ENCODE data around the gene PERP.

PERP gene

DNA sequence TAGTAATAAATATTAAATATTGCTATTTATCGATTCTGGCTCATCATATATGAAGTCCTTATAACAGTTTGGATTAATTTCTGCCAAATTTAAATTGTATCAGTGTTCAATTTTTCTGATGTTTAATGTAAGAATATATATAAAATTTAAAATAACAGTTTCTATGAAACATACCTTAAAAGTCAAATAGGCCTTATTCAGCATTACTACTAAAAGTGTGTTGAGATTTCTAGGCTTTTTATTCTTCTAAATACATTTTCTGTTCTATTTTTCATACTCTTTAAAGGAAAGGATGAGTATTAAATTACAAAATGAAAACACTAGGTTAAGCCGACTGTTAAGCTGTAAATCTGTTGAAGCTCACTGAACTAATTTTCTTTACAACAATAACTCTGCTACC, 13.6 kb downstream of the PERP start:
- H3K27ac ChIP-seq: no peak overlapping the region
- TF ChIP-seq ZFX (IDR thresholded peaks at IDR 0.05): no peak
- TF ChIP-seq, protein P1, sequence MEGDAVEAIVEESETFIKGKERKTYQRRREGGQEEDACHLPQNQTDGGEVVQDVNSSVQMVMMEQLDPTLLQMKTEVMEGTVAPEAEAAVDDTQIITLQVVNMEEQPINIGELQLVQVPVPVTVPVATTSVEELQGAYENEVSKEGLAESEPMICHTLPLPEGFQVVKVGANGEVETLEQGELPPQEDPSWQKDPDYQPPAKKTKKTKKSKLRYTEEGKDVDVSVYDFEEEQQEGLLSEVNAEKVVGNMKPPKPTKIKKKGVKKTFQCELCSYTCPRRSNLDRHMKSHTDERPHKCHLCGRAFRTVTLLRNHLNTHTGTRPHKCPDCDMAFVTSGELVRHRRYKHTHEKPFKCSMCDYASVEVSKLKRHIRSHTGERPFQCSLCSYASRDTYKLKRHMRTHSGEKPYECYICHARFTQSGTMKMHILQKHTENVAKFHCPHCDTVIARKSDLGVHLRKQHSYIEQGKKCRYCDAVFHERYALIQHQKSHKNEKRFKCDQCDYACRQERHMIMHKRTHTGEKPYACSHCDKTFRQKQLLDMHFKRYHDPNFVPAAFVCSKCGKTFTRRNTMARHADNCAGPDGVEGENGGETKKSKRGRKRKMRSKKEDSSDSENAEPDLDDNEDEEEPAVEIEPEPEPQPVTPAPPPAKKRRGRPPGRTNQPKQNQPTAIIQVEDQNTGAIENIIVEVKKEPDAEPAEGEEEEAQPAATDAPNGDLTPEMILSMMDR (conservative IDR thresholded peaks at IDR 0.05): no peak

DNA sequence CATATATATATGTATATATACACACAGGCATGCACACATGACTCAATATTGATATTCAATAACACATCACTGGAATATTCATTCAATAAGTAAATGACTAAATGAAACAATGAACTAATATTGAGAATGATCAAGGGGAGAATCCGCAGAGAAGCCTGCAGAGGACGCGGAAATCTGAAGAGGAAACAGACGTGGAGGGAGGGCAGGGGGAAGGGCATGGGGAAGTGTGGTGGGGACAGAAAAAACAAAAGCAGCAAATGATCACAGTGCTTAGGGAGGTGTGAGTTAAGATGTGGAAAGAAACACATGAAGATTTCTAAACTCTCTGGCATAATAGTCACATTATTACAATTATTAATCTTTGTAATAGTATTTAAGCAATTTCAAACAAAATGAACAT, 14.5 kb downstream of the PERP start:
- TF ChIP-seq, protein P1 (conservative IDR thresholded peaks at IDR 0.05): no peak
- TF ChIP-seq ZFX (IDR thresholded peaks at IDR 0.05): no peak
- no peak overlapping the region for H3K27ac ChIP-seq

DNA sequence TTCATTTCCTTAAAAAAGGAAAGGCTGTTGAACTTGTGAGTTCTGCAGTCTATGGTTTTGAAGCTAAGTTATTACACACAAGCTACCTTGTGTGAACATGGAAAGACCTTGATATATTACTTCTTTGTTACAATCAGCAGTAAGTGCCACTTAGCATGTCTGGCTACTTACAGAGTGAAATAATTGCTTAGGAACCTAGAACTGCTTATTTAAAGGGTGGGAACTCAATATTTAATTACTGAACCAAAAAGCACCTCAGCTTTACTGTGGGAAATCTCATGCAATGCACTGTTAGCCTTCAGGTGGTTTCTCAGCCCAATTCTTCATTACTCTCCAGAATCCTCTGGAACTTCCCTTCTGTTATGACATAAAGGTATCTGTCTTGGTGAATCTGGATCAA, 17.9 kb downstream of the PERP start:
- H3K27ac ChIP-seq: no peak overlapping the region
- no peak for TF ChIP-seq ZFX (IDR thresholded peaks at IDR 0.05)
- TF ChIP-seq, protein P1 (conservative IDR thresholded peaks at IDR 0.05): no peak

DNA sequence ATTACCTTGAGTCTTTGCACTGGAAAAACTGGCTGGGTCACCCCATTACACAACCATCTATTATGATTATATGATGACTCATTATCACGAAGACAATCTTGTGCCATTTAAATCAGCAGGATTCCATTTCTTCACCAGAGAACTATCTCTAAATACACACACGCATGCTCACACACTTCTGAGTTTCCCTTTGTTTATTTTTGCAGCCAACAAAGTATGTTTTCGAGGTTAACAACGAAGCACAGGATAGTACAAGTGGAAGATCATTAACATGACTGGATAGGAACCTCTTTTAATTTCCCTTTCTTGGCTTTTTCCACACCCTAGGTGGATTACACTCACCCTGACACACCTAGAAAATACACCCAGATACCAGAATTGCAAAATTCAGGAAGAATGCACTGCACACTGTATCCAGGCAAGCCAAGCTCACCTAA, 18.9 kb downstream of the PERP start:
- peak overlapping the region; percentile 38; the same call in 1 of the 2 replicates for H3K27ac ChIP-seq
- TF ChIP-seq, protein P1 (conservative IDR thresholded peaks at IDR 0.05): no peak
- no peak for TF ChIP-seq ZFX (IDR thresholded peaks at IDR 0.05)

DNA sequence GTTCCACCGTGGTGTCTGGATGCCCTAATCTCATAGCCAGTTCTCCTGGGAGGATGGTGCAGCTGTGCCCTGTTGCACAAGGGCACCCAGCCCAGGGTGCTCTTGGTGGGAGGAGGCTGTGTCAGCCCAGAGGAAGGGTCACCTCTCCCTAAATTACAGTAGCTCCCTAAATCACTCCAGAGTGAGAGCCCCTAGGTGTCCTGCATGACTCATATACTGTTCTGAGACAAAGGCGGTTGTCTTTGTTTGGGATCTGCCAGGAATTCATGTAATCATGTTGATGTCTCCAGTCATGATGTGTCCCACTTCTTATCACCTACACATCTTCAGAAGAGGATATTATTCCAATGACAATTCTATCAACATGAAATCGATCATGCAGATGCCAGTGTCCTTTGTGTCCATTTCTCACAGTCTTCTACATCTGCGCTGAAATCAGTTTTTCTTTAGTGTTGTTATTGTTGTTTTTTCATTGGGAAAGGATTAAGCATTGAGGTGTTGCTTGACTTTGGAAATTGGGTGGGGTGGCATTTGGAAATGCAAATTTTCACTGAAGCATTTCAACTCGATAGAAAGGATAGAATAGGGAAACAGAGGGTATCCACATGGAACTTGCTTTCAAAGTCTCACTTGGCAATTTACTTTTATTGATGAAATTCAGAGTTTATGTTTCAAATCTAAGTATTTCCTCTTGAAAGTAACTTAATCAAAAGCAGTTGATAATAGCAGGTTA, 19.5 kb downstream of the PERP start:
- H3K27ac ChIP-seq: peak overlapping the region; percentile 26
- TF ChIP-seq, protein P1 (conservative IDR thresholded peaks at IDR 0.05): no peak
- no peak for TF ChIP-seq ZFX (IDR thresholded peaks at IDR 0.05)

DNA sequence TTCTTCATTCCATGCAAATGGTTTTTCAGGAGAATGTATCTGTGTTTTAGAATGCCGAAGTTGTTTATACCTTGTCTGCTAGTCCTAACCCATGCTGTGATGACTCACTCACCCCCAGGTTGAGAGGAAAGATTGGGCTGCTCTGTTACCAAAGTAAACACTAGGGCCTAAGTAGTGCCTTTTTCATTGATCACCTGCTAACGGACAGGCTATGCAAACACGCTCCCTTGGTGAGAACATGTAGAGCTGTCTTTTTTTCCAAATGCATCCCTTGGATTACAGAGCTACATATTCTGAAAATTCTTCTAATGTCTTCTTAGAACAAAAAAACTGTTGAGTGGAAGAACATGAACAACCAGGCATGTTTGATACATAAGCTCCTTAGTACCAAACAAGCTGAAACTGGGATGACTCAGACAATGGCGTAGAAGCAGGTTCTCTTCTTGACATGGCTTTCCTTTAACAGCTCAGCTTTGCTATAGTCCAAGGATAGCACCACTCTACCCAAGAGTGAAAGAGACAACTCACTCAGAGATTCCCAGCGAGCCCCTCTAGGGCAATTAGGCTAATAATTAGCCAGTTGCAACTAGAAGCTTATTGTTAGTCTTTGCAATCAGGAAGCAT, 20.5 kb downstream of the PERP start:
- H3K27ac ChIP-seq: no peak overlapping the region
- TF ChIP-seq, protein P1 (conservative IDR thresholded peaks at IDR 0.05): no peak
- no peak for TF ChIP-seq ZFX (IDR thresholded peaks at IDR 0.05)

DNA sequence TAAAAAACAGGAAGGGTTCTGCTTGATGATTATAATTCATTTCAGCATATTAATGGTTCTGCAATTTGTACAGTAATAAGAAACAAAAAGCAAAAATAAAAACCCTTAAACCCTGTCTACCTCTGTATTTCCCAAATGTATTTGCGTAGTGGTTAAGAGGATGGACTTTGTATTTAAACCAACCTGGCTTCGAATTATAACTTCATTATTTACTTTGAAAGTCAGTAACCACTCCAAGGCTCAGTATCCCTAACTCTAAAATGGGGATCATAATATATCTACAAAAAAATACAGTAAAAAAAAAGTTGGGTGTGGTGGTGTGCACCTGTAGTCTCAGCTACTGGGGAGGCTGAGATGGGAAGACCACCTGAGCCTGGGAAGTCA, 21.4 kb downstream of the PERP start:
- H3K27ac ChIP-seq: no peak overlapping the region

More for the DNA sequence above, 21.4 kb downstream of the PERP start:
- TF ChIP-seq, protein P1 (conservative IDR thresholded peaks at IDR 0.05): no peak
- no peak for TF ChIP-seq ZFX (IDR thresholded peaks at IDR 0.05)

Measured in C4-2B (cell line).